Measurements from ENCODE around the gene PHACTR1. TPM values are rescaled to one million over a fixed set of nuclear protein-coding genes. Genes with fewer than 3 reads are reported as not detected.

Gene PHACTR1
- total and polyA plus RNA-seq, 2 donors (not counting 1 experiment from before 2014, with no cell fraction given): 0.60 to 1.2 TPM

- Histone ChIP-seq H3K4me3 (replicated peaks in 1 of 4; ENCODE audit: control extremely low read depth in 1 of 4, insufficient read depth in 1 of 4, low read depth in 3 of 4, low read length in 4 of 4) (peak overlapping the region in 2 of 4 experiments; percentile 32 to 44), H3K9me3 (ENCODE audit: control insufficient read depth, insufficient read depth, low read depth, low read length) (no peaks in the 10 kb centered on the region), H3K27me3 (ENCODE audit: control insufficient read depth, insufficient read depth, low read length) (peaks cover 33% of the 10 kb centered on the region), H3K79me2 (ENCODE audit: control insufficient read depth, insufficient read depth, low read length) (no peaks in the 10 kb centered on the region), H3K9ac (ENCODE audit: insufficient read depth, low read length) (no peak overlapping the region), H3K4me1 (ENCODE audit: control insufficient read depth, extremely low read depth, insufficient read depth, low read length) (no peaks in the 10 kb centered on the region), H3K4me2 (ENCODE audit: extremely low read depth, insufficient read depth, low read length) (peak overlapping the region; percentile 50), H2AFZ (ENCODE audit: low read length) (no peak overlapping the region), H3K36me3 (ENCODE audit: control insufficient read depth, insufficient read depth, low read length) (no peaks in the 10 kb centered on the region), H4K20me1 (ENCODE audit: control insufficient read depth, extremely low read depth, insufficient read depth, low read length) (no peaks in the 10 kb centered on the region), H3K27ac (ENCODE audit: insufficient read depth, low read length) (no peak overlapping the region)
- no peak for TF ChIP-seq CTCF (conservative IDR thresholded peaks at IDR 0.05 in 1 of 2, IDR thresholded peaks at IDR 0.05 in 1 of 2; ENCODE audit: low read depth in 1 of 2, low read length in 2 of 2)
- peak; percentile 55 for TF ChIP-seq EZH2 (IDR thresholded peaks at IDR 0.05; ENCODE audit: low read length, missing control alignments)
- no peak for DNase-seq (ENCODE audit: low read depth in 2 of 2)
Measured at GRCh38 chr6:13012977-13013680, 296.6 kb downstream of the PHACTR1 start.

GRCh38 chr6:13013681-13014503 is 297.3 kb downstream of the PHACTR1 start:
- peak overlapping the region in 2 of 4 experiments; percentile 32 to 44 for H3K4me3 ChIP-seq (replicated peaks in 1 of 4; ENCODE audit: control extremely low read depth in 1 of 4, insufficient read depth in 1 of 4, low read depth in 3 of 4, low read length in 4 of 4)
- TF ChIP-seq EZH2 (IDR thresholded peaks at IDR 0.05; ENCODE audit: low read length, missing control alignments) (peak; percentile 88), CTCF (conservative IDR thresholded peaks at IDR 0.05 in 1 of 2, IDR thresholded peaks at IDR 0.05 in 1 of 2; ENCODE audit: low read depth in 1 of 2, low read length in 2 of 2) (no peak)
- H3K79me2 ChIP-seq (ENCODE audit: control insufficient read depth, insufficient read depth, low read length): no peaks in the 10 kb centered on the region
- no peaks in the 10 kb centered on the region for H3K9me3 ChIP-seq (ENCODE audit: control insufficient read depth, insufficient read depth, low read depth, low read length)
- H3K27me3 ChIP-seq (ENCODE audit: control insufficient read depth, insufficient read depth, low read length): peaks cover 33% of the 10 kb centered on the region
- H3K27ac ChIP-seq (ENCODE audit: insufficient read depth, low read length): no peak overlapping the region
- no peaks in the 10 kb centered on the region for H3K36me3 ChIP-seq (ENCODE audit: control insufficient read depth, insufficient read depth, low read length)
- H3K9ac ChIP-seq (ENCODE audit: insufficient read depth, low read length): no peak overlapping the region
- no peaks in the 10 kb centered on the region for H4K20me1 ChIP-seq (ENCODE audit: control insufficient read depth, extremely low read depth, insufficient read depth, low read length)
- H3K4me2 ChIP-seq (ENCODE audit: extremely low read depth, insufficient read depth, low read length): peak overlapping the region; percentile 50
- DNase-seq (ENCODE audit: low read depth in 2 of 2): peak; percentile 2 to 18
- H2AFZ ChIP-seq (ENCODE audit: low read length): no peak overlapping the region
- no peaks in the 10 kb centered on the region for H3K4me1 ChIP-seq (ENCODE audit: control insufficient read depth, extremely low read depth, insufficient read depth, low read length)

Measured in fibroblast of lung (primary cell).